ENCODE data around the gene TNNC2.
A peak's percentile ranks its signal among the peaks of the same experiment; 100 is the strongest.

The TNNC2 gene

DNA sequence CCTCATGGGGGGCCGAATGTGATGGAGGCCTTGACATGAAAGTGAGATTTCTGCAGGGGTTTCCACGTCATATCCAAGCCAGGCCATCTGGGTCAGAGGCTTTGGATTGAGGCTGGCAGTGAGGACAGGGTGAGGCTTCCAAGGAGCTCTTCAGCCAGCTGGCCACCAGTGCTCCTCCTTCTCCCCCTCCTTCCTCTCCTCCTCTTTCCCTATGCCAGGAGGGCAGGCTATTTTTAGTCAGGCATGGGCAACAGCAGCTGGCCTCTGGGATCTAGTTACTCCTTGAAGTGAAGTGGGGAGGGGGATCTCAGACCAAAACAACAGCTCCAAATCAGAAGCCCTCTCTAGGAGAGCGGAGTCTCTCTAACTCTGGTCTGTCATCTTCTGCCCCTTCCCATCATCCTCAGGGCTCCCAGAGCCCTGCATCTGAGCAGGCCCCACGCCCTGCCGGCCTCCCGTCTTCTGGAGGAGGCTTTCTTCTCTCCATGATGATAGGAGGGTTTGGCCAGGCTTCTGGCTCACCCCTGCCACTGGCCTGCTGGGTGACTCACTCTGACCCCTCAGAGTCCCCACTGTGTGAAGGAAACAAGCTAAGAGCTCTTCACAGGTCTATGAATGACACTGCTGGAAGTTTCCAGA is 612 bp downstream of the TNNC2 start:
- DNase-seq (ENCODE audit: insufficient read length, low spot score) = no peak
- no peak for FAIRE-seq
- TF ChIP-seq POU2F2 (IDR thresholded peaks at IDR 0.05; ENCODE audit: low read depth, low read length) (no peak), POLR2AphosphoS5 (IDR thresholded peaks at IDR 0.05; ENCODE audit: low read depth, low read length) (no peak), PAX5 (IDR thresholded peaks at IDR 0.05; ENCODE audit: insufficient read depth, low read length, severe bottlenecking) (no peak), POLR2A (IDR thresholded peaks at IDR 0.05; ENCODE audit: low read depth, low read length) (no peak), SPI1 (IDR thresholded peaks at IDR 0.05; ENCODE audit: low read depth, low read length) (no peak), TAF1 (IDR thresholded peaks at IDR 0.05; ENCODE audit: low read depth, low read length) (no peak)

DNA sequence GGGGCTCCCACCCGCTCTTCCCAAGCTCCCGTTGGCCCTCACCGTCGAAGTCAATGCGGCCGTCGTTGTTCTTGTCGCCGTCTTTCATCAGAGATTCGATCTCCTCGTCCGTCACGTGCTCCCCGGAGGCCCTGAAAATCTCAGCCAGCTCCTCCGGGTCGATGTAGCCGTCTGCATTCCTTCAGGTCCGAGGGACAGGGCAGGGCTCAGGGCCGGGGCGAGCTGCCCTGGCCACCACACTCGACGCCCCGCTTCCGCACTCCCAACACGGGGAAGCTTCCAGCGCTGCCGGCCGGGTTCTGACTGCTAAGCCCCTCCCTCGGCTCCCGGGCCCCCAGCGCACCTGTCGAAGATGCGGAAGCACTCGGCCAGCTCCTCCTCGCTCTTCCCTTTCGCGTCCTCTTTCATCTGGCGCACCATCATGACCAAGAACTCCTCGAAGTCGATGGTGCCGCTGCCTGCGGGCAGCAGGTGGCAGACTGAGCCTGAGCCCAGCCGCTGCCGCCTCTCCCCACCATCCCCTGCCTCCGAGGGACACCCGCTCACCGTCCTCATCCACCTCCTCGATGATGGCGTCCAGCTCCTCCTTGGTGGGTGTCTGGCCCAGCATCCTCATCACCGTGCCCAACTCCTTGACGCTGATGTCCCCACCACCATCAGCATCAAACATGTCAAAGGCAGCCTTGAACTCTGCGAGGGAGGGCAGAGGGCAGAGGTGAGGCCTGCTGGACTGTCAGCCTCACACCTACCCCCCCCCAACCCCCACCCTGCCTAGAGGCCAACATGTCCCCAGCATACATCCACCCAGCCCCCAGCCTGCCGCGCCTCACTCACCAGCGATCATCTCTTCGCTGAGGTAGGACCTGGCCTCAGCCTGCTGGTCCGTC is 2.9 kb downstream of the TNNC2 start:
- FAIRE-seq = peak; percentile 82
- DNase-seq (ENCODE audit: insufficient read length, low spot score) = peak; percentile 56
- no peak for TF ChIP-seq TAF1 (IDR thresholded peaks at IDR 0.05; ENCODE audit: low read depth, low read length)
- no peak for TF ChIP-seq POLR2A (IDR thresholded peaks at IDR 0.05; ENCODE audit: low read depth, low read length)
- no peak for TF ChIP-seq SPI1 (IDR thresholded peaks at IDR 0.05; ENCODE audit: low read depth, low read length)
- TF ChIP-seq PAX5 (IDR thresholded peaks at IDR 0.05; ENCODE audit: insufficient read depth, low read length, severe bottlenecking) = no peak
- TF ChIP-seq POU2F2 (IDR thresholded peaks at IDR 0.05; ENCODE audit: low read depth, low read length) = no peak
- TF ChIP-seq POLR2AphosphoS5 (IDR thresholded peaks at IDR 0.05; ENCODE audit: low read depth, low read length) = no peak

DNA sequence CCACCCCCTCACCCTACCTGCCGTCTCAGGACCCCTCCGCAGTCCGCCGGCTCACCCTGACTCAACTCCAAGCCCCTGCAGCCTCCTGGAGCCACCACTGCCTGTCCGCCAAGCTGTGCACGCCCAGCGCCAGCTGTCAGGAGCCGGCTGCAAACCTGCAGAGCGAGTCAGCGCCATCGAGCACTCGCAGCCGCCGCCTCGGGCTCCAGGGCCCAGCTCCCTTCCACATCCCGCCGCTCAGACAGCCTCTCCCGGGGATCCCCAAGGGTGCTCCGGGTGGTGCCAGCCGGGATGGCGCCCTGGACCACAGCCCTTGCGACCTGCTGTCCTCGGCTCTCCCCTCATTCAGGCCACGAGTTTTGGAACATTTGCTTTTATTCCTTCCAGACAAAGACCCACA is 4.3 kb downstream of the TNNC2 start:
- TF ChIP-seq POU2F2 (IDR thresholded peaks at IDR 0.05; ENCODE audit: low read depth, low read length) (no peak), POLR2AphosphoS5 (IDR thresholded peaks at IDR 0.05; ENCODE audit: low read depth, low read length) (no peak), PAX5 (IDR thresholded peaks at IDR 0.05; ENCODE audit: insufficient read depth, low read length, severe bottlenecking) (no peak), POLR2A (IDR thresholded peaks at IDR 0.05; ENCODE audit: low read depth, low read length) (no peak), SPI1 (IDR thresholded peaks at IDR 0.05; ENCODE audit: low read depth, low read length) (no peak), TAF1 (IDR thresholded peaks at IDR 0.05; ENCODE audit: low read depth, low read length) (no peak)
- DNase-seq (ENCODE audit: insufficient read length, low spot score) = no peak
- no peak for FAIRE-seq

DNA sequence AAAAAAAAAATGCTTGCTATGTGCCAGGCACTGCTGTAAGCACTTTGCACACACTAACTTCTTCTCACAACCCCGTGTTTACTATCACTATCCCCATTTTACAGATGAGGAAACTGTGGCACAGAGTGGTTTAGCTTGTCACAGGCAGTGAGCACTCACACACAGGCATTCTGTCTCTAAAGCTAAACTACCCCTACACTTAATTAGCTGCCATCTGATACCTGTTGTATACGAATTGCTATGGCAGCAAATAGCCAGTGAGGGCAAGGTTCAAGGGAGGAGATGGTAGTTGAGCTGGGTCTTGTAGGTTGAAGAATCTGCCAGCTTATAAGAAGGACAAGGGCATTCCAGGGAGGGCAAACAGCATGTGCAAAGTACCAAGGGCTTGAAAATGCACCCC is 5.2 kb downstream of the TNNC2 start:
- no peak for TF ChIP-seq PAX5 (IDR thresholded peaks at IDR 0.05; ENCODE audit: insufficient read depth, low read length, severe bottlenecking)
- no peak for TF ChIP-seq SPI1 (IDR thresholded peaks at IDR 0.05; ENCODE audit: low read depth, low read length)
- TF ChIP-seq TAF1 (IDR thresholded peaks at IDR 0.05; ENCODE audit: low read depth, low read length) = no peak
- TF ChIP-seq POU2F2 (IDR thresholded peaks at IDR 0.05; ENCODE audit: low read depth, low read length) = no peak
- TF ChIP-seq POLR2A (IDR thresholded peaks at IDR 0.05; ENCODE audit: low read depth, low read length) = no peak
- no peak for TF ChIP-seq POLR2AphosphoS5 (IDR thresholded peaks at IDR 0.05; ENCODE audit: low read depth, low read length)
- no peak for FAIRE-seq
- DNase-seq (ENCODE audit: insufficient read length, low spot score) = no peak

GRCh38 chr20:45819466-45819865 is 7.6 kb downstream of the TNNC2 start:
- TF ChIP-seq POU2F2 (IDR thresholded peaks at IDR 0.05; ENCODE audit: low read depth, low read length) = no peak
- TF ChIP-seq POLR2AphosphoS5 (IDR thresholded peaks at IDR 0.05; ENCODE audit: low read depth, low read length) = no peak
- no peak for TF ChIP-seq SPI1 (IDR thresholded peaks at IDR 0.05; ENCODE audit: low read depth, low read length)
- TF ChIP-seq PAX5 (IDR thresholded peaks at IDR 0.05; ENCODE audit: insufficient read depth, low read length, severe bottlenecking) = no peak
- TF ChIP-seq TAF1 (IDR thresholded peaks at IDR 0.05; ENCODE audit: low read depth, low read length) = no peak
- TF ChIP-seq POLR2A (IDR thresholded peaks at IDR 0.05; ENCODE audit: low read depth, low read length) = no peak
- FAIRE-seq = no peak
- no peak for DNase-seq (ENCODE audit: insufficient read length, low spot score)

GRCh38 chr20:45818239-45818638 is 8.9 kb downstream of the TNNC2 start:
- DNase-seq (ENCODE audit: insufficient read length, low spot score) = no peak
- TF ChIP-seq POLR2A (IDR thresholded peaks at IDR 0.05; ENCODE audit: low read depth, low read length) (no peak), SPI1 (IDR thresholded peaks at IDR 0.05; ENCODE audit: low read depth, low read length) (no peak)
- FAIRE-seq = no peak

DNA sequence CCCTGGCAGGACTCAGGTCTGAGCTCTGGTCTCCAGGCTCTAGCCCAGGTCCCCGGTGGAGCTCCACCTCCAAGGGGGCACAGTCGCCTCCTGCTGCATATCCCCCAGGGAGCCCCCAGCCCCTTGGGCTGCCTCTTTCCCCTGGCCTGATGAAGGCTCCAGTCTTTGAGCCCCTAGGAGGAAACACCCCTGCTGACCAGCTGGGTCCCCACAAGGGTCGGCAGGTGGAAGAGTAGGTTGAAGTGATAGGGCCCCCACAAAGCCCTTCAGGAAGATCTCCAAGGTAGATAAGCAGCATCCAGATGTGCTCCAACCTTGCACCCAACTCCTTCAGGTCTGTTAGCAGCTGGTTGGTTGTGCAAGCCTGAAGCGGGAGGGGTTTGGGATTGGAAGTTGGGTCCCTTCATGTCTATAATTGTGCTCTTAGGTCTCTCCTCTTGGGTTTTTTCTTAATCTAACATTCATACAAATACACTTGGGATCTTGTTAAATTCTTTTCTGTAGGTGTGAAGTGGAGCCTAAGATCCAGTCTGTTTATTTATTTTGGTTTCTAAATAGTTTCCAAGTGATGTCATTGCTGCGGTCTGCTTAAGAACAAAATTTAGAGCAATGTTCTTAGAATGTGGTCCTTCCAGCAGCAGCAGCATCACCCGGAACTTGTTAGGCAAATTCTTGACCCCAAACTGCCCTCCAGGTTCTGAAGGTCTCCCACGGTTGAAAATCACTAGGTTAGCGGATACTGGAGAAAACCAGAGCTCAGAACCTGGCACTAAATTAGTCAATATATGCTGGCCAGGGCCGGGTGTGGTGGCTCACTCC is 9.5 kb downstream of the TNNC2 start:
- no peak for TF ChIP-seq SPI1 (IDR thresholded peaks at IDR 0.05; ENCODE audit: low read depth, low read length)
- peak; percentile 76 for TF ChIP-seq POLR2AphosphoS5 (IDR thresholded peaks at IDR 0.05; ENCODE audit: low read depth, low read length)
- peak; percentile 37 for TF ChIP-seq POLR2A (IDR thresholded peaks at IDR 0.05; ENCODE audit: low read depth, low read length)
- FAIRE-seq (no peak), DNase-seq (ENCODE audit: insufficient read length, low spot score) (no peak)

DNA sequence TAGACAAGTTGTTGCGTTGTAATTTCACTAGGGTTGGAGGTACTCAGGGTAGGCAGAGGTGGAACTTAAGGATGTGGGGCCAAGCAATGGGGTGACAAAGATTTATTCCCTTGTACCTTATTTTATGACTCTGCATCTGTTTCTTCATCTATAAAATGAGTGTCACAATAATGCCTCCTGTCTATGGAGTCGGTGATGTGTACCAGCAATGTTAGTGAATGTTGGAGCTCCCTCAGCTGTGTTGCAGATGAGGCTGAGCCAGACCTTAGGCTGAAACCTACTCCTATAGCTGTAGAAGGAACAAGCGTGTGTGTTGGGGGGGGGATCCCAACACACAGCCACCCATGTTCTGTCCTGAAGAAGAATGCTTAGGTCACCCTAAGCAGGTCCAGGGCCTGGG is 10.2 kb downstream of the TNNC2 start:
- no peak for FAIRE-seq
- TF ChIP-seq TAF1 (IDR thresholded peaks at IDR 0.05; ENCODE audit: low read depth, low read length) = no peak
- TF ChIP-seq POLR2A (IDR thresholded peaks at IDR 0.05; ENCODE audit: low read depth, low read length) = no peak
- no peak for TF ChIP-seq PAX5 (IDR thresholded peaks at IDR 0.05; ENCODE audit: insufficient read depth, low read length, severe bottlenecking)
- TF ChIP-seq POU2F2 (IDR thresholded peaks at IDR 0.05; ENCODE audit: low read depth, low read length) = no peak
- no peak for TF ChIP-seq SPI1 (IDR thresholded peaks at IDR 0.05; ENCODE audit: low read depth, low read length)
- no peak for TF ChIP-seq POLR2AphosphoS5 (IDR thresholded peaks at IDR 0.05; ENCODE audit: low read depth, low read length)
- no peak for DNase-seq (ENCODE audit: insufficient read length, low spot score)

- TF ChIP-seq POU2F2 (IDR thresholded peaks at IDR 0.05; ENCODE audit: low read depth, low read length) = no peak
- no peak for TF ChIP-seq PAX5 (IDR thresholded peaks at IDR 0.05; ENCODE audit: insufficient read depth, low read length, severe bottlenecking)
- no peak for TF ChIP-seq POLR2A (IDR thresholded peaks at IDR 0.05; ENCODE audit: low read depth, low read length)
- no peak for TF ChIP-seq TAF1 (IDR thresholded peaks at IDR 0.05; ENCODE audit: low read depth, low read length)
- no peak for TF ChIP-seq SPI1 (IDR thresholded peaks at IDR 0.05; ENCODE audit: low read depth, low read length)
- no peak for TF ChIP-seq POLR2AphosphoS5 (IDR thresholded peaks at IDR 0.05; ENCODE audit: low read depth, low read length)
- FAIRE-seq (no peak), DNase-seq (ENCODE audit: insufficient read length, low spot score) (no peak)
Observed at GRCh38 chr20:45814314-45814713, 12.8 kb downstream of the TNNC2 start.

Data from GM12891 (cell line).